Endothelial cell of umbilical vein (primary cell): ENCODE measurements around the gene LRP2BP. TPM values are rescaled to one million over a fixed set of nuclear protein-coding genes. Genes with fewer than 3 reads are reported as not detected.

Source experiments
- BruUV-seq: library from RNA; stranded (reverse); fragments of 400-500 nt; replicated peaks from 2 replicates; lab custom pipeline; 2021; lab: Mats Ljungman, UMichigan
- CTCF ChIA-PET: fragments of 300-600, 350-600 bp; sonication (Branson Sonifier 250); formaldehyde crosslinking; loops from one replicate; lab custom pipeline; 2021; ENCODE audit warnings: antibody characterized with exemption, inconsistent platforms; lab: Charles Lee
- POLR2A ChIA-PET: fragments of 300-600, 350-600 bp; sonication (Branson Sonifier 250); formaldehyde crosslinking; loops from one replicate; lab custom pipeline; 2021; ENCODE audit warnings: antibody characterized with exemption, inconsistent platforms; lab: Charles Lee
- DNase-seq: peaks from one replicate; pipeline ENCODE4 v3.0.0-alpha.2; 2011; ENCODE audit warnings: low read depth, low spot score
- FAIRE-seq: peaks from 2 replicates; lab custom pipeline; 2011; peaks lifted over from hg19 to GRCh38; lab: Jason Lieb, UNC
- H2AFZ ChIP-seq: 2 replicates; pipeline ENCODE4 v1.6.0; 2012; ENCODE audit warnings: low read depth, low read length, control low read depth, inconsistent platforms
- H3K27ac ChIP-seq: 2 replicates; pipeline ENCODE4 v1.5.1; 2011; ENCODE audit warnings: low read depth, mild to moderate bottlenecking, control low read depth, low read length, moderate library complexity; ENCODE audit not compliant: insufficient read depth
- H3K27me3 ChIP-seq, 2 experiments: 2 replicates each; pipeline versions ENCODE4 v1.6.0 to v1.6.1; 2011; ENCODE audit warnings: low read length in 2 of 2, mixed read lengths in 1 of 2; ENCODE audit not compliant: control insufficient read depth in 2 of 2, insufficient read depth in 2 of 2
- H3K36me3 ChIP-seq, 2 experiments: 2 replicates in 1 of 2; 3 replicates in 1 of 2; pipeline ENCODE4 v1.5.1; 2011; ENCODE audit warnings: low read length in 2 of 2, mild to moderate bottlenecking in 1 of 2, moderate library complexity in 1 of 2; ENCODE audit not compliant: control insufficient read depth in 2 of 2, insufficient read depth in 2 of 2; ENCODE audit errors: extremely low read depth in 1 of 2
- H3K4me1 ChIP-seq: 3 replicates; pipeline ENCODE4 v1.5.1; 2011; ENCODE audit warnings: mild to moderate bottlenecking, low read length; ENCODE audit not compliant: control insufficient read depth, insufficient read depth; ENCODE audit errors: extremely low read depth
- H3K4me2 ChIP-seq: 2 replicates; pipeline ENCODE4 v1.6.1; 2011; ENCODE audit warnings: low read length, control low read depth, mixed read lengths; ENCODE audit not compliant: insufficient read depth
- H3K4me3 ChIP-seq, 3 experiments: fragments of 200-600 bp in 1 of 3; sonication (generic), shearing (Covaris generic) in 1 of 3; replicated peaks in 1 of 3; 2 replicates each; pipeline ENCODE4 v1.5.1; 2011 to 2016; ENCODE audit warnings: control low read depth in 3 of 3, low read length in 3 of 3, mild to moderate bottlenecking in 2 of 3, inconsistent platforms in 1 of 3, low read depth in 1 of 3, moderate library complexity in 1 of 3; ENCODE audit not compliant: insufficient read depth in 1 of 3
- H3K79me2 ChIP-seq: 2 replicates; pipeline ENCODE4 v1.6.0; 2012; ENCODE audit warnings: low read length, inconsistent platforms; ENCODE audit not compliant: control insufficient read depth, insufficient read depth
- H3K9ac ChIP-seq: replicated peaks from 2 replicates; pipeline ENCODE3; 2011; ENCODE audit warnings: low read length, control low read depth; ENCODE audit not compliant: insufficient read depth; ENCODE audit errors: extremely low read depth
- H3K9me1 ChIP-seq: replicated peaks from 3 replicates; pipeline ENCODE4 v1.6.0; 2011; ENCODE audit warnings: mild to moderate bottlenecking, low read length; ENCODE audit not compliant: control insufficient read depth, insufficient read depth; ENCODE audit errors: extremely low read depth
- H3K9me3 ChIP-seq: replicated peaks from 2 replicates; pipeline ENCODE4 v1.5.1; 2012; ENCODE audit warnings: low read length, inconsistent platforms; ENCODE audit not compliant: control insufficient read depth, insufficient read depth
- H4K20me1 ChIP-seq: replicated peaks from 2 replicates; pipeline ENCODE3; 2011; ENCODE audit warnings: mild to moderate bottlenecking, low read length; ENCODE audit not compliant: control insufficient read depth, insufficient read depth; ENCODE audit errors: extremely low read depth
- EZH2 ChIP-seq: IDR thresholded peaks from 2 replicates; pipeline ENCODE4 v1.6.1; 2012; ENCODE audit warnings: borderline replicate concordance, low read depth, mild to moderate bottlenecking, moderate library complexity, low read length, inconsistent platforms; ENCODE audit not compliant: severe bottlenecking
- FOS ChIP-seq: IDR thresholded peaks from 2 replicates; pipeline ENCODE4 v1.6.1; 2011; ENCODE audit warnings: mild to moderate bottlenecking, low read length, moderate library complexity, borderline replicate concordance; ENCODE audit not compliant: insufficient read depth
- GATA2 ChIP-seq: IDR thresholded peaks from 2 replicates; pipeline ENCODE4 v1.7.0; 2011; ENCODE audit warnings: low read depth, mild to moderate bottlenecking, moderate library complexity, mixed read lengths, low read length; ENCODE audit not compliant: insufficient read length, insufficient read depth
- JUN ChIP-seq: IDR thresholded peaks from 2 replicates; pipeline ENCODE4 v1.6.1; 2011; ENCODE audit warnings: borderline replicate concordance, low read depth; ENCODE audit not compliant: insufficient read length, insufficient read depth
- MYC ChIP-seq: IDR thresholded peaks from one replicate; pipeline ENCODE4 v1.6.1; 2011; ENCODE audit warnings: mild to moderate bottlenecking, low read depth, low read length
- POLR2A ChIP-seq: IDR thresholded peaks from 2 replicates; pipeline ENCODE4 v1.6.1; 2012; ENCODE audit warnings: low read depth, mild to moderate bottlenecking, control low read depth, low read length
- POLR2AphosphoS5 ChIP-seq: IDR thresholded peaks from 2 replicates; pipeline ENCODE4 v1.6.1; 2012; ENCODE audit warnings: low read depth, mild to moderate bottlenecking, control low read depth, low read length, moderate library complexity; ENCODE audit not compliant: insufficient read depth
- dilution Hi-C: fragments of 300-500 bp; cut with MboI; formaldehyde crosslinking; loops from one replicate; pipeline ENCODE4 v1.15.0; 2019; ENCODE audit warnings: low sequenced_read_pairs; ENCODE audit not compliant: extremely low pct_ligation_motif_present
- intact Hi-C: fragments of 100-400 bp; cut with micrococcal nuclease; formaldehyde crosslinking; loops from one replicate; pipeline ENCODE4 v1.10.0; 2022
- polyA plus RNA-seq, 4 experiments: library from polyadenylated mRNA; depleted of rRNA in 3 of 4; stranded (reverse) in 3 of 4; unstranded in 1 of 4; fragments of >200 nt; gene quantifications; 2 replicates each; pipeline versions ENCODE4 v1.2.1 to v1.2.3, GENCODE V29; 2011 to 2012; ENCODE audit warnings: missing spikeins in 1 of 4
- total RNA-seq: library from RNA; stranded (reverse); gene quantifications from 2 replicates; pipeline ENCODE4 v1.2.3, GENCODE V29; 2021
- TF ChIP-seq, protein P1 (sequence below), 2 donors: IDR thresholded peaks; 1 replicate in 1 of 2; 2 replicates in 1 of 2; pipeline ENCODE4 v1.5.1; 2011; ENCODE audit warnings: low read length in 2 of 2, mild to moderate bottlenecking in 2 of 2, moderate library complexity in 2 of 2, control low read depth in 1 of 2, inconsistent platforms in 1 of 2, low read depth in 1 of 2; ENCODE audit not compliant: insufficient read depth in 1 of 2; ENCODE audit errors: extremely low read depth in 1 of 2
- TF ChIP-seq, protein P2 (sequence below): IDR thresholded peaks from 2 replicates; pipeline ENCODE4 v1.6.1; 2011; ENCODE audit not compliant: insufficient read depth, insufficient read length

The LRP2BP gene
- total and polyA plus RNA-seq, 2 donors (not counting 3 experiments of a cell fraction or from before 2014, with no cell fraction given) = 0.18 to 0.53 TPM

DNA sequence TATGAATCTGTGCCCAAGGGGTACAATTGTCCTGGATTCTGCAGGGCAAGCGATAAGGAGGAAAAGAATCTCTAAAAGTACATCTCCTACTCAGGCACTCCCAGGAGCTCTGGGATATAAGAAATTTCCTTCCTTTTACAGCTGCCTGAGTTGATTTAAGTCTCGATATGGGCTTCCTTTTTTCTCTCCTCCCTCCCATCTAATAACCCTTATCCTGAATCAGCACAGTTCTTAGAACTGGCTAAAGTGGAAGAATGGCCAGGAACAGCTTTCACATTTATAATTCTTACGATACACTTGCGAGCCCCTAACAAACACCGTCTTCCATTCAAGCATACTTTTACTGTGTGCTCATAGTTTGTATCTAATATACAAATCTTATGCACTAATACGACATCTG lies 21.2 kb downstream of the LRP2BP start:
- H3K4me3 ChIP-seq = no peak overlapping the region
- H3K4me2 ChIP-seq = peak overlapping the region; percentile 58
- H2AFZ ChIP-seq = peak overlapping the region; percentile 34
- H3K4me1 ChIP-seq = peaks cover 8% of the 10 kb centered on the region
- no peak overlapping the region for H3K27ac ChIP-seq
- no TSS peak for BruUV-seq
- POLR2A ChIA-PET = no interaction called here
- H3K79me2 ChIP-seq = no peaks in the 10 kb centered on the region
- H3K36me3 ChIP-seq = peaks cover 0 to 4% of the 10 kb centered on the region in 2 experiments
- peak; percentile 76 for FAIRE-seq
- H3K9ac ChIP-seq = no peak overlapping the region
- no peaks in the 10 kb centered on the region for H3K27me3 ChIP-seq
- no peaks in the 10 kb centered on the region for H4K20me1 ChIP-seq
- DNase-seq = peak; percentile 51
- TF ChIP-seq MYC (no peak), GATA2 (no peak), POLR2A (no peak), EZH2 (no peak), FOS (no peak), POLR2AphosphoS5 (no peak), JUN (no peak)
- TF ChIP-seq, protein P1, sequence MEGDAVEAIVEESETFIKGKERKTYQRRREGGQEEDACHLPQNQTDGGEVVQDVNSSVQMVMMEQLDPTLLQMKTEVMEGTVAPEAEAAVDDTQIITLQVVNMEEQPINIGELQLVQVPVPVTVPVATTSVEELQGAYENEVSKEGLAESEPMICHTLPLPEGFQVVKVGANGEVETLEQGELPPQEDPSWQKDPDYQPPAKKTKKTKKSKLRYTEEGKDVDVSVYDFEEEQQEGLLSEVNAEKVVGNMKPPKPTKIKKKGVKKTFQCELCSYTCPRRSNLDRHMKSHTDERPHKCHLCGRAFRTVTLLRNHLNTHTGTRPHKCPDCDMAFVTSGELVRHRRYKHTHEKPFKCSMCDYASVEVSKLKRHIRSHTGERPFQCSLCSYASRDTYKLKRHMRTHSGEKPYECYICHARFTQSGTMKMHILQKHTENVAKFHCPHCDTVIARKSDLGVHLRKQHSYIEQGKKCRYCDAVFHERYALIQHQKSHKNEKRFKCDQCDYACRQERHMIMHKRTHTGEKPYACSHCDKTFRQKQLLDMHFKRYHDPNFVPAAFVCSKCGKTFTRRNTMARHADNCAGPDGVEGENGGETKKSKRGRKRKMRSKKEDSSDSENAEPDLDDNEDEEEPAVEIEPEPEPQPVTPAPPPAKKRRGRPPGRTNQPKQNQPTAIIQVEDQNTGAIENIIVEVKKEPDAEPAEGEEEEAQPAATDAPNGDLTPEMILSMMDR (IDR thresholded peaks at IDR 0.05; ENCODE audit: extremely low read depth in 1 of 2, insufficient read depth in 1 of 2, low read depth in 1 of 2, low read length in 2 of 2) = no peak
- TF ChIP-seq, protein P2, sequence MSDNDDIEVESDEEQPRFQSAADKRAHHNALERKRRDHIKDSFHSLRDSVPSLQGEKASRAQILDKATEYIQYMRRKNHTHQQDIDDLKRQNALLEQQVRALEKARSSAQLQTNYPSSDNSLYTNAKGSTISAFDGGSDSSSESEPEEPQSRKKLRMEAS = no peak
- no peaks in the 10 kb centered on the region for H3K9me3 ChIP-seq
- CTCF ChIA-PET = interaction anchor here (0.8 to 1.8 kb wide), 3 partner anchors 10 to 15 kb away, joined by 3 to 9 read pairs (median 5); no protein-coding TSS in a partner anchor
- no peaks in the 10 kb centered on the region for H3K9me1 ChIP-seq
- intact Hi-C loops (no loop called here), dilution Hi-C loops (no loop called here)
